Sigmoid colon (tissue), 7 donors: ENCODE measurements around the gene FBXO2. TPM values are rescaled to one million over a fixed set of nuclear protein-coding genes. Genes with fewer than 3 reads are reported as not detected.
A peak's percentile ranks its signal among the peaks of the same experiment; 100 is the strongest.
"Not testable (repeated sequence)": the region's sequence is repeated elsewhere in the genome, so short reads cannot be mapped to it uniquely, and the experiment has no call there.

Experiments used
- DNase-seq: peaks from one replicate; pipeline ENCODE4 v3.0.0-alpha.2; 2019
- H3K27ac ChIP-seq, 4 donors: fragments of 200-600 bp; sonication (generic); one replicate each; pipeline ENCODE4 v1.5.1; 2016 to 2019; ENCODE audit warnings: mild to moderate bottlenecking in 1 of 4
- H3K27me3 ChIP-seq, 3 donors: fragments of 200-600 bp; sonication (generic); one replicate each; pipeline ENCODE4 v1.5.1; 2019; ENCODE audit warnings: mild to moderate bottlenecking in 1 of 3
- H3K36me3 ChIP-seq, 4 donors: fragments of 200-600 bp; sonication (generic); one replicate each; pipeline ENCODE4 v1.5.1; 2016 to 2019
- H3K4me1 ChIP-seq, 4 donors: fragments of 200-600 bp; sonication (generic); one replicate each; pipeline ENCODE4 v1.5.1; 2017 to 2019
- H3K4me3 ChIP-seq, 4 donors: fragments of 200-600 bp; sonication (generic); one replicate each; pipeline ENCODE4 v1.5.1; 2017 to 2019; ENCODE audit warnings: mild to moderate bottlenecking in 2 of 4, moderate library complexity in 1 of 4
- H3K9me3 ChIP-seq, 4 donors: fragments of 200-600 bp in 3 of 4; sonication (generic) in 3 of 4; one replicate each; pipeline versions ENCODE4 v1.5.1 to v1.6.1; 2013 to 2019
- CTCF ChIP-seq, 4 experiments: fragments of 450-650 bp in 3 of 4; fragments of 200-600 bp in 1 of 4; IDR thresholded peaks; one replicate each; pipeline ENCODE4 v1.5.1; 2016 to 2019; ENCODE audit warnings: antibody characterized with exemption in 4 of 4, mild to moderate bottlenecking in 3 of 4, moderate library complexity in 2 of 4
- EP300 ChIP-seq, 4 donors: sonication (generic); formaldehyde crosslinking; IDR thresholded peaks; one replicate each; pipeline ENCODE4 v1.6.1; 2017; ENCODE audit warnings: antibody characterized with exemption in 4 of 4
- POLR2A ChIP-seq, 2 donors: fragments of 450-650 bp; IDR thresholded peaks; one replicate each; pipeline ENCODE4 v1.6.1; 2016; ENCODE audit warnings: antibody characterized with exemption in 2 of 2, mild to moderate bottlenecking in 2 of 2, moderate library complexity in 2 of 2
- POLR2AphosphoS5 ChIP-seq, 4 donors: sonication (generic); formaldehyde crosslinking; IDR thresholded peaks; one replicate each; pipeline ENCODE4 v1.6.1; 2017; ENCODE audit warnings: antibody characterized with exemption in 4 of 4
- WGBS, 2 donors: extraction: QIAGEN DNeasy Blood & Tissue Kit; methylation state at CpG; one replicate each; pipeline ENCODE4 v1.1.7; 2013; 5-methylcytosine and 5-hydroxymethylcytosine counted together
- intact Hi-C: fragments of 100-400 bp; cut with DNase I; formaldehyde crosslinking; loops from one replicate; pipeline ENCODE4 v1.15.1; 2023
- polyA plus RNA-seq, 3 donors: library from polyadenylated mRNA; stranded (reverse); fragments of 200-250 nt; gene quantifications; one replicate each; pipeline ENCODE4 v1.2.3, GENCODE V29; 2013
- total RNA-seq, 4 donors: library from RNA; depleted of rRNA; stranded (reverse); fragments of >200 nt; gene quantifications; one replicate each; pipeline ENCODE4 v1.1.0, GENCODE V29; 2016
- donor health status: healthy with polysubstance abuse.
- donor health status: Bipolar disorder and iron deficiency.
- donor health status: healthy.

FBXO2 gene
- total and polyA plus RNA-seq, 7 donors: 1.2 to 9.7 (median 3.9) TPM; not detected in 1

DNA sequence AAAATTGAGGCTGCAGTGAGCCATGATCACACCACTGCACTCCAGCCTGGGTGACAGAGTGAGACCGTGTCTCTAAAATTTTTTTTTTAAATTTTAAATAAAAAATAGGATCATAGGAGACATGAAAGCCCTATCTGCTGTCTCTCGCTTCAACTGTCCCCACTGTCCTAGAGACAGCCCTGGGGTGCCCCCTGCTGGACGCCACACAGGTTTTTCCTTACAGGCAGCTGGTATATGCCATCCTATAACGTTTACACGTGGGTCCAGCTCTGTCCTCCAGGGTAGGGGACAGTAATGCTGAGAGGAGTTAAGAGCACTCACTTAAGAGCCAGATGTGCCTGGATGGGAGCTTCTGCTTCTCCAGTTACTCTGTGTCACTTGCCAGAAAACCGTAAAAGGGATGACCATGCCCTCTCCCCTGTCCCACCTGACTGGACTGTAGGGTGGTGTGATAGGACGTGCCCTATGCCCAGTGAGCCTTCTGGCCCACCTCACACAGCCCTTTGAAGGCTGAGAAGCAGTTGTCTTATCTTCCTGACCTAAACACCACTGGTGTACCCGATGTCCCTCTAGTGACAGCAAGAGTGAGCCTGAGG lies 8.5 kb downstream of the FBXO2 start:
- DNase-seq: peak; percentile 81
- H3K9me3 ChIP-seq: no peaks in the 10 kb centered on the region
- H3K4me1 ChIP-seq: peaks cover 0 to 30% (median 24%) of the 10 kb centered on the region in 4 donors
- intact Hi-C loops: no loop called here
- peaks cover 7 to 36% (median 32%) of the 10 kb centered on the region in 3 donors for H3K27me3 ChIP-seq
- no peak overlapping the region for H3K4me3 ChIP-seq
- TF ChIP-seq POLR2A (IDR thresholded peaks at IDR 0.05): no peak
- TF ChIP-seq EP300 (IDR thresholded peaks at IDR 0.05): no peak
- TF ChIP-seq CTCF (IDR thresholded peaks at IDR 0.05): peak in 2 of 4 experiments; percentile 30 to 60
- no peak for TF ChIP-seq POLR2AphosphoS5 (IDR thresholded peaks at IDR 0.05)
- H3K27ac ChIP-seq: no peak overlapping the region
- WGBS, 2 donors: 20 to 32% methylated on average over 8 of the region's 8 CpGs
- H3K36me3 ChIP-seq: no peaks in the 10 kb centered on the region

GRCh38 chr1:11645270-11645669 lies 9.0 kb downstream of the FBXO2 start:
- peaks cover 7 to 31% (median 31%) of the 10 kb centered on the region in 3 donors for H3K27me3 ChIP-seq
- DNase-seq: no peak
- 80 to 92% methylated on average over 5 of the region's 5 CpGs for WGBS, 2 donors
- TF ChIP-seq POLR2AphosphoS5 (IDR thresholded peaks at IDR 0.05) (no peak), CTCF (IDR thresholded peaks at IDR 0.05) (no peak), POLR2A (IDR thresholded peaks at IDR 0.05) (no peak), EP300 (IDR thresholded peaks at IDR 0.05) (no peak)
- H3K9me3 ChIP-seq: no peaks in the 10 kb centered on the region
- intact Hi-C loops: no loop called here
- H3K4me3 ChIP-seq: no peak overlapping the region
- H3K36me3 ChIP-seq: no peaks in the 10 kb centered on the region
- no peak overlapping the region for H3K27ac ChIP-seq
- H3K4me1 ChIP-seq: peaks cover 0 to 25% (median 19%) of the 10 kb centered on the region in 4 donors

GRCh38 chr1:11643782-11644181 lies 10.4 kb downstream of the FBXO2 start:
- WGBS, 2 donors: 39 to 65% methylated on average over 5 of the region's 5 CpGs
- TF ChIP-seq EP300 (IDR thresholded peaks at IDR 0.05): no peak
- no peak for TF ChIP-seq CTCF (IDR thresholded peaks at IDR 0.05)
- TF ChIP-seq POLR2AphosphoS5 (IDR thresholded peaks at IDR 0.05): no peak
- TF ChIP-seq POLR2A (IDR thresholded peaks at IDR 0.05): no peak
- DNase-seq: no peak
- Histone ChIP-seq H3K9me3 (no peaks in the 10 kb centered on the region), H3K36me3 (no peaks in the 10 kb centered on the region), H3K27me3 (peaks cover 0 to 20% (median 18%) of the 10 kb centered on the region in 3 donors), H3K4me3 (no peak overlapping the region), H3K27ac (no peak overlapping the region), H3K4me1 (peaks cover 0 to 11% (median 8%) of the 10 kb centered on the region in 4 donors)
- intact Hi-C loops: loop anchor here (2.0 to 5.0 kb wide), 2 partner anchors 306 to 605 kb away; no protein-coding TSS in a partner anchor

- intact Hi-C loops: loop anchor here (1.0 to 5.0 kb wide), 3 partner anchors 305 to 604 kb away; no protein-coding TSS in a partner anchor
- peak; percentile 85 to 97 (median 94) for TF ChIP-seq CTCF (IDR thresholded peaks at IDR 0.05)
- 45 to 54% methylated on average over 18 of the region's 18 CpGs for WGBS, 2 donors
- not testable (repeated sequence) for H3K9me3 ChIP-seq, H3K27ac ChIP-seq, H3K4me3 ChIP-seq, H3K36me3 ChIP-seq, H3K4me1 ChIP-seq
- peaks cover 0 to 20% (median 9%) of the 10 kb centered on the region in 3 donors for H3K27me3 ChIP-seq
- DNase-seq: peak; percentile 79
Observed at GRCh38 chr1:11642418-11643017, 11.7 kb downstream of the FBXO2 start.
